ENCODE results near the gene TNIK. TPM values are rescaled to one million over a fixed set of nuclear protein-coding genes. Genes with fewer than 3 reads are reported as not detected.
"Not testable (repeated sequence)": the region's sequence is repeated elsewhere in the genome, so short reads cannot be mapped to it uniquely, and the experiment has no call there.

TNIK gene
- total RNA-seq, 1 experiment from 2014 or later, result 5.8 TPM

DNA sequence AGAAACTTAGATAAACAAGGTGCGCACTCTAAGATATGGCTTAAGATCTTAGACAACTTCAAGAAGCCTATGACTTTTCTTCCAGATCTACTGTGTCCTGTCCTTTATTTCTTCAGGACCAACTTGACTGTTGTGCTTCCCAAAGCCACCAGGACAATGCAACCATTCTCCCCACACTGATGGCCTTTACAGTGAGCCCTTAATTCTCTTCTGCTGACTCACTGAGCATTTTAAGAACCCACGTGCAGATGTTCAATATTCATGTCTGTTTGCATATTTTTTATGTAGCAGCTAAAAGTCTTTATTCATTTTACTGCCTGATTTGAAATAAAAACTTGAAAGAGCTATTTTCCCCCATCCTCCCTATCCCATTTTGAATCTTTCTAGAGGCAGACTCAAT is 330.4 kb downstream of the TNIK start:
- peak; percentile 65 for DNase-seq (ENCODE audit: low read depth)

DNA sequence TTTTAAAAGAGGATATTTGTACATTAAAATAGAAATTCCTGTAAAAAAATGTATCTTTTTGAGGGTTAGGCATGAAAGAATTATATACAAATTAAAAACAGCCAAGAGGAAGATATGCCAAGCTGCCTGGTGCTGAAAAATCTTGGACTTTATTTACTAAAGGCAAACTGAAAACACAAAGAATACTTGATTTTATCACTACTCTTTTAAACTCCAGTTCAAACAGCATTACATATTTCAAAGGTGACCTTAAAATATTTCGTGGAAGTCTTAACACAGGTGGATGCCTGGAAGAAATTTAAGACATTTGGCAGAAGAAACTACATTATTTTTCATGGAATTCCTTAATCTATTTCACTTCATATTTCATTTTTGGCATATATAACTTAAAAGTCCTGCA is 332.6 kb downstream of the TNIK start:
- no peak for DNase-seq (ENCODE audit: low read depth)

- DNase-seq (ENCODE audit: low read depth), result no peak
These were observed 333.6 kb downstream of the TNIK start for GRCh38 chr3:171126478-171127209.

GRCh38 chr3:171125010-171125409 is 335.2 kb downstream of the TNIK start:
- no peak for DNase-seq (ENCODE audit: low read depth)

DNA sequence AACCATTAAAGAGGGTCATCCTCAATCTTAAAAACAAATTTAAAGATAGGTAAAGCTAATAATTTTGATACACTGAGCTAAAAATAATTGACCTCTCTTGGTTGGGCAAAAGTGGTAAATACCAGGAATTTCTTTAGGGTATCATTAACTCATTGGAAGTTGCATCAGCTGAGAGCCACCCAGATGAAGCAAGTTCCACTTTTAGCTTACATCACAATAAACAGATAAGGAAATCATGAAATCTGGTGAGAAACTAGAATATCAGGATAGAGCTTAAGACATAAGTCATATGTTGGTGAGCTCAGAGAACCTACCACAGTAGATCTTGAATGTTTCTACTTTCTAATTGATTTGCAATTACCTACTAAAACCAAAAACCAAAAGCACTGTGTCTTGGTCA is 336.3 kb downstream of the TNIK start:
- no peak for DNase-seq (ENCODE audit: low read depth)

GRCh38 chr3:171122861-171123260 is 337.3 kb downstream of the TNIK start:
- peak; percentile 9 for DNase-seq (ENCODE audit: low read depth)

DNA sequence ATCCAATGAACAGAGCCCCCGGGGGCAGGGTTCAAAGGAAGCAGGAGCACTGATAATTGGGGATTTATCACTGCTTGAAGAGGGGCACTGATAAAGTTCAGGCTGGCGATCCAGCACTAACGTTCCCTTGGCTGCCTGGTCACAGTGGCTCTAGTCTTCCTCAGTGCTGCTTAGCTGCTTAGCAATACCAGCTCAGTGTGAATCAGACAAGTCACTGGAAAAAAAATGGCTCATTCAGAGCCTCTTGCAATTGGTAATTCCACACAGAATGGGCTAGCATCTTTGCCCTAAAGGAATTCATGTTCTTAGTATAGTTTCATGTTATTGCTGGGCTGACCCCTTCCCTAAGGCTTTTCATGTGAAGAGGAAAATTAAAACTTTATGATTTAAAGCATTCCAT is 338.0 kb downstream of the TNIK start:
- DNase-seq (ENCODE audit: low read depth), result peak; percentile 41

GRCh38 chr3:171121801-171122200 is 338.4 kb downstream of the TNIK start:
- DNase-seq (ENCODE audit: low read depth), result peak; percentile 19

DNA sequence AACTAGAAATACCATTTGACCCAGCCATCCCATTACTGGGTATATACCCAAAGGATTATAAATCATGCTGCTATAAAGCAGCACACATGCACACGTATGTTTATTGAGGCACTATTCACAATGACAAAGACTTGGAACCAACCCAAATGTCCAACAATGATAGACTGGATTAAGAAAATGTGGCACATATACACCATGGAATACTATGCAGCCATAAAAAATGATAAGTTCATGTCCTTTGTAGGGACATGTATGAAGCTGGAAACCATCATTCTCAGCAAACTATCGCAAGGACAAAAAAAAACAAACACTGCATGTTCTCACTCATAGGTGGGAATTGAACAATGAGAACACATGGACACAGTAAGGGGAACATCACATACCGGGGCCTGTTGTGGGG is 340.8 kb downstream of the TNIK start:
- not testable (repeated sequence) for DNase-seq (ENCODE audit: low read depth)

GRCh38 chr3:171118993-171119392 is 341.2 kb downstream of the TNIK start:
- DNase-seq (ENCODE audit: low read depth), result peak; percentile 16

DNA sequence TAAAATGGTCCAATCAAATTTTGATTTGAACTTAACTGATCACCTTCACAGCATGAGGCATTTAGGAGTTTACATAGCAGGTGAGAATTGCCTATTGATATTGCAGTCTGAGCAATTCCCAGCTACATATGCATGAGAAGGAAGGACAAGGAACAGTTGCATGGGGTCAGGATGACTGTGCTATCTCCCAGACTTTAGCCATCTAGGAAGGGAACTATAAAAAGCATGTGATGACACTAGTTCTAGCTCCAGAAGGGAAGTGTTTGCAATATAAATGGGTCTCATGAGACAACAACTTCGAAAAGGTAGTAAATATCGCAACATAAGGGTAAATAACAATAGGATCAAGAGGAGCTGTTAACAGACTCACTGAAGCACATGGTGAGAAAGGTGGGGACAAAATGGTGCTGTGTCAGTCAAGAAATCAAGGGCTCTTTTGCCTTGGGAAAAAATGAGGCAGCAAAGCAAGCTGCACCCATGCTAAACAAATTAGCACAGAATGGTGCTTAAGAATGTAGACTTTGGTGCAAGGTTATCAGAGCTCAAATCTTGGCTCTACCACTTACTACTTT is 343.3 kb downstream of the TNIK start:
- DNase-seq (ENCODE audit: low read depth), result no peak

GRCh38 chr3:171116365-171116764 is 343.8 kb downstream of the TNIK start:
- DNase-seq (ENCODE audit: low read depth), result peak; percentile 74

DNA sequence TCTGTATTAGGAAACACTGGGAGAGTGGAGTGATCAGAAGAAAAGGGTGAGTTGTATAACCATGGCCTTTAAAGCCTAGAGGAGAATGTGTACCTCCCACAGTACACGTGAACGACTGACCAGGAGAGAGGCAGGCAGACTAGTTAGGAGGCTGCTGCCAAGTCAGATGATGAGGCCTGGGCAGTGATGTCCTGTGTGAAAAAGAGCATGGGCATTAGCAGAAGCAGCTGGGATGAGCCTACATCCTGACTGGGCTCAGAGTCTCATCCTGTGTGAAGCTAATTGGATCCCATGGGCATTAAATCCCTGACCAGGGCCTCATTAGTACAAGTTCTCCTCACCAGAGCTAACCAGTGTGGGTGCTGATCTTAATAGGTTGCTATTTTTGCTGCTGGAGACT is 344.5 kb downstream of the TNIK start:
- peak; percentile 51 for DNase-seq (ENCODE audit: low read depth)

DNA sequence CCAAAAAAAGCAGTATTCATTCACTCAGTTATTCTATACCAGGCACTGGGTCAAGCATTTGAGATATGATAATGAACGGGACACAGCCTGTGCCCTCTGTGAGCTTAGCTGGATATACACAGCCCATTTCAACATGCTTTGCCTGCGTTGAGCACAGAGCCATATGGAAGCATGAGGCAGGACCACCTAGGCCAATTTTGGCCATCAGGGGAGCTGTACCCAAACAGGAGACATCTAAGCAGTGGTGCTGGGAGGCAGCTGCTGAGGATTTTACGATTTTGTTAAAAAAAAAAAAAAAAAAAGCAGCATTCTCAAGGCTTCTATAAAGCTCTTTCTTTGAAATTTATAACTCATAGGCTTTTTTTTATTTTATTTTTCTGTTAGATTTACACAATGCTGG is 346.5 kb downstream of the TNIK start:
- no peak for DNase-seq (ENCODE audit: low read depth)

GRCh38 chr3:171110715-171111114 is 349.5 kb downstream of the TNIK start:
- DNase-seq (ENCODE audit: low read depth), result no peak

DNA sequence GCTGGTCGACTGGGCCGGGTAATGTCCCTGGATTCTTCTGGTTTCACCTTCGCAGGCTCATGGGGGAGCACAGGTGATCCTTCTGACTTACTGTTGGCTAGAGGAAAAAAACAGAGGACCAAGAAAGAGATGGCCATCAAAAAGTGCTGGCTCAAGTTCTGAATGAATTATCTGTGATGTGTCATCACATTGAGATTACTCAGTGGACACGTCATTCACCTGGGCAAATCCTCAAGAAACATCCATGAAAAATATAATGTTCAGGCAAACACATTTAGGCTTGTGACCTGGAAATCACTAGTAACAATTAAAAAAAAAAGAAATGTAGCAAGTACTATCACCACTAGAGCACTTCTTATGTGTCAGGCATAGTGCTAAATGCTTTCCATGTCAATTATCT is 352.1 kb downstream of the TNIK start:
- DNase-seq (ENCODE audit: low read depth), result peak; percentile 62

DNA sequence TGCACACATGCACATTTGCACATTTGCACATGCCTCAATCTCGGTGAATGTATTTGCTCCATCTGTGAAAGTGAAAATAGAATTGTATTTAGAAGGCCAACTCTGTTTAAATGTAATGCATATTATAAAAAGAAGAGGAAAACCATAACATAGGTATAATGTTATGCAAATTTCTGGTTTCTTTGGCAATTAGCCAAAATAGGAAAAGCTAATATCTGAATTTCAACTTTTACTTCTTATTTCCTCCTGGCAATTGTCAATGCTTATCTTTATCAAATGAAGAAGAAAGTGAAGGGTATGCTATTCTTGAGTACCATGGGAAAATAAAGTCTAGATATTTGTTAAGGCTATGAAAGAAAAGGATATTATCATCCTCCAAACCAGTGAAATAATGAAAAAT is 357.0 kb downstream of the TNIK start:
- DNase-seq (ENCODE audit: low read depth), result no peak

DNA sequence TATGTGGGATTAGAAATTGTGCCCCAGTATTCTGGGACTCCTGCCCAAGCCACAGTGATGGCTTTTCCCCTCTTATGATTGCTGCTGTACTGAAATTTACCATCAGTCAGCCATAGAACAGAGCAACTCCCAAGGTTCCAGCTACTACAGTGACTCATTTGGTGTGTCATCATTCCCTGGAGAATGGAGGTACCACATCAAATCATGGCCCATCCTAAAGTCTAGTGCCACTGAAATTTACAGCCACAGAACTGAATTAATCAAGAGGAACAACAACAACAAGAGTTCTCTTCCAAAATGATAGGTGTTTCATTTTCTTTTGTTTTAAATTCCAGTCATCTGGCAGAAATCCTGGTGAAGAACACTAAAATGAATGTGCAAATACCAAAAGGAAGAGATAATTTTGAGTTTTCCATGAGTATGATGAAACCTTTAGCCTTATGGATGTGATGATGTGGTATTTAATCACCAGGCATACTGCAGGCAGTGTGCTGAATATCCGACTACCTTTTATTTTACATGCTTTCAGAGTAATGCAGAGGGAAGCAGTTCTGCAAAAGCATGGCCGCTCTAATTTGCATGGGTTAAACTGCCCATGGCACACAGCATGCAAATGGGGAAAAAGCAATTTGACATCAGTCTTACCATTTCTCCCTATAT is 358.1 kb downstream of the TNIK start:
- DNase-seq (ENCODE audit: low read depth), result peak; percentile 76

- no peak for DNase-seq (ENCODE audit: low read depth)
These were observed 360.3 kb downstream of the TNIK start for GRCh38 chr3:171099911-171100310.

DNA sequence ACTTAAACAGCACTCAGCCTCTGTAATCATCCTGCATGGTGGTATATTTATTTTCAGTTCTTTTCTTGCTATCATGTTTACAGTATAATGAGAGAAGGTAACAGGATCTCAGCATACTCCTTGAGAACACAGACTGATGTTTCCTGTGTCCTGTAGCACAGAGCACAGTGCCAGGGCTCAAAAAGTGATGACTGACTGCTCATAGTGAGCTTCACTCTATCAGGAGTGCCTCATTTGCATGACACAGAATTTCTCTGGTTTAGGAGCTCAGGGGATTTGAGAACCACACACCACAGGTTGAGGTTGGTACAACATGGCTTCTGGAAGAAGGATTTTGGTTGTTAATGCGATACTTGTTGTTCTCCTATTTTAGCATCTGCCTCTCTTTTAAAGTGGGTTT is 365.1 kb downstream of the TNIK start:
- no peak for DNase-seq (ENCODE audit: low read depth)

DNA sequence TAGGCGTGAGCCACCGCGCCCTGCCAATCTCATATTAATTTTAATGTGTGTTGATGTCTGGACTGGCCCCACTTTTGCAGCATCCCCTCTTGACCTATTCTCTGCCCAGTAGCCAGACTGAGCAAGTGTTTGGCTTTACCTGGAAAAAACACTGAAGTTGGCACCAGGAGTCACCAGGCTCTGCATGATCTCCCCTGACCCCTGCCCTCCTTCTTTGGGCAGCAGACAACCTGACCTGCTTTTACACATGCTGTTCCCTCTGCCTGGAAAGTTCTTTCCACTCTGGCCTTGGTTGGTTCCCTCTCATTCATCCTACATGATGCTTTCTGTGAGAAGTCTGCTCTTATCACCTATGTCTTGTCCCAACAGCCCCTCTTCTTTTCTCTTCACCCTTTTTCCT is 365.8 kb downstream of the TNIK start:
- DNase-seq (ENCODE audit: low read depth), result no peak

DNA sequence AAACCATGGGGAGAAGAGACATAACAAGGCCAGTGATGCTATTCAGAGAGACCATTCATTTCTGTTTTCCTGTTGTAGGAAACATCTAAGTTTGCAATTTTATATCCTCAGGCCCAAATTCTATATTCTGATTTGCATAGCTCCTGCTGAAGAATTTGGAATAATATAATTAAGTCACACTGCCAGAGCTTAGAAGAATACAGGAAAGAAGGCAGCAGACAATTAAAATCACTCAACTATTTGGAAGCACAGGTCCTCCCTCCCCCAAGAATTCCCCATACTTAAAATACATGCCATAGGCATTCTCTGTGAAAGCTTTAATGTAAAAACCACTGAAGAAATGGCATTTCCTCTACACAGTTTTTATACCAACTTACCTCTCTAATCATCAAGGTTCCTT is 366.7 kb downstream of the TNIK start:
- no peak for DNase-seq (ENCODE audit: low read depth)

- DNase-seq (ENCODE audit: low read depth), result peak; percentile 22
These were observed 367.7 kb downstream of the TNIK start for GRCh38 chr3:171092467-171092911.
